Endothelial cell of umbilical vein (primary cell): ENCODE results near the gene CHPF2.

ENCODE experiments used
- EZH2 ChIP-seq: IDR thresholded peaks from 2 replicates; pipeline ENCODE4 v1.6.1; 2012; ENCODE audit warnings: borderline replicate concordance, low read depth, mild to moderate bottlenecking, moderate library complexity, low read length, inconsistent platforms; ENCODE audit not compliant: severe bottlenecking
- POLR2A ChIP-seq: IDR thresholded peaks from 2 replicates; pipeline ENCODE4 v1.6.1; 2012; ENCODE audit warnings: low read depth, mild to moderate bottlenecking, control low read depth, low read length
- POLR2AphosphoS5 ChIP-seq: IDR thresholded peaks from 2 replicates; pipeline ENCODE4 v1.6.1; 2012; ENCODE audit warnings: low read depth, mild to moderate bottlenecking, control low read depth, low read length, moderate library complexity; ENCODE audit not compliant: insufficient read depth
- TF ChIP-seq, protein P1 (sequence below), 2 donors: IDR thresholded peaks; 1 replicate in 1 of 2; 2 replicates in 1 of 2; pipeline ENCODE4 v1.5.1; 2011; ENCODE audit warnings: low read length in 2 of 2, mild to moderate bottlenecking in 2 of 2, moderate library complexity in 2 of 2, control low read depth in 1 of 2, inconsistent platforms in 1 of 2, low read depth in 1 of 2; ENCODE audit not compliant: insufficient read depth in 1 of 2; ENCODE audit errors: extremely low read depth in 1 of 2

DNA sequence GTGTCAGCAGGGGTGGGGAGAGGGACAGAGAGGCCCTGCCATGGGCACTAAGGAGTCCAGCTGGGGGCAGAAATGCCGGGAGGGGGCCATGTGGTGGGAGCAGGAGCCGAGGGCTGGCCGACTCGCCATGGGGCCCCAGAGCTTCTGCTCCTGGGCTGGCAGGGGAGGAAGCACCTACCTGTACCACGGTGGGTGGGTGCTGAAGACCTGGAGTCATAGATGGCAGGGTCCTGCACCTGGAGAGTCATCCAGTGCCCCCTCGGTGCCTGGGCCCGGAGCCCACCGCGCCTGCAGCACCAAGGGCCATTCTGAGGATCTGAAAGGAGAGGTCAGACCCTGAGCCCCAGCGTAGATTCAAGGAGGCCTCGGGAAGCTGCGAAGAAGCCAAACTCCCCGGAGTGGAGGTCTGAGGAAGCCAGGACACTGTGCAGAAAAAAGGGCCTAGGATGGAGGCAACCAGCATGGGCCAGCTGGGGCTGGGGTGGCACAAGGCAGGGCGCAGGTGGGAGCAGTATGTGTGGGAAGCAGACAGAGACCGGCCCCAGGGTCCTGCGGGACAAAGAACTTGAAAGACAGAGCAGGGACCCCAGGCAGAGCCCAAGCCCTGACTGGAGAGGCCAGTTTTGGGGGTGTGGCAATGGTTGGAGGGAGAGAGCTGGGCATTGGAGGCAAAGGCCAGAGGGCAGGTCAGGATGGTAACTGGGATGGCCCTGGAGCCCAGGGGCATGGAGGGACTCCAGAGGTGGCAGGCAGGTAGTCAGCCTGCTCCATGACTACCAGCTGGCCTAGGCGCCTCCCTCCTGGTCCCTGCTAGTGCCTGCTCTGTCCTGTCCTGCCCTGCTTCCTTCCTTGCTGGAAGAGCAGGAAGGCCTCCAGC lies 42.9 kb downstream of the CHPF2 start:
- TF ChIP-seq POLR2A: no peak
- TF ChIP-seq, protein P1, sequence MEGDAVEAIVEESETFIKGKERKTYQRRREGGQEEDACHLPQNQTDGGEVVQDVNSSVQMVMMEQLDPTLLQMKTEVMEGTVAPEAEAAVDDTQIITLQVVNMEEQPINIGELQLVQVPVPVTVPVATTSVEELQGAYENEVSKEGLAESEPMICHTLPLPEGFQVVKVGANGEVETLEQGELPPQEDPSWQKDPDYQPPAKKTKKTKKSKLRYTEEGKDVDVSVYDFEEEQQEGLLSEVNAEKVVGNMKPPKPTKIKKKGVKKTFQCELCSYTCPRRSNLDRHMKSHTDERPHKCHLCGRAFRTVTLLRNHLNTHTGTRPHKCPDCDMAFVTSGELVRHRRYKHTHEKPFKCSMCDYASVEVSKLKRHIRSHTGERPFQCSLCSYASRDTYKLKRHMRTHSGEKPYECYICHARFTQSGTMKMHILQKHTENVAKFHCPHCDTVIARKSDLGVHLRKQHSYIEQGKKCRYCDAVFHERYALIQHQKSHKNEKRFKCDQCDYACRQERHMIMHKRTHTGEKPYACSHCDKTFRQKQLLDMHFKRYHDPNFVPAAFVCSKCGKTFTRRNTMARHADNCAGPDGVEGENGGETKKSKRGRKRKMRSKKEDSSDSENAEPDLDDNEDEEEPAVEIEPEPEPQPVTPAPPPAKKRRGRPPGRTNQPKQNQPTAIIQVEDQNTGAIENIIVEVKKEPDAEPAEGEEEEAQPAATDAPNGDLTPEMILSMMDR (IDR thresholded peaks at IDR 0.05; ENCODE audit: extremely low read depth in 1 of 2, insufficient read depth in 1 of 2, low read depth in 1 of 2, low read length in 2 of 2): no peak
- TF ChIP-seq POLR2AphosphoS5: no peak
- no peak for TF ChIP-seq EZH2
